Measurements from ENCODE around the gene CYTH1.

CYTH1 gene

GRCh38 chr17:78805301-78805700, 23.2 kb upstream of the CYTH1 start:
- DNase-seq (ENCODE audit: low read depth) = no peak

GRCh38 chr17:78804777-78805176, 22.7 kb upstream of the CYTH1 start:
- DNase-seq (ENCODE audit: low read depth) = no peak

- no peak for DNase-seq (ENCODE audit: low read depth)
Observed at GRCh38 chr17:78803186-78803845, 21.2 kb upstream of the CYTH1 start.

DNA sequence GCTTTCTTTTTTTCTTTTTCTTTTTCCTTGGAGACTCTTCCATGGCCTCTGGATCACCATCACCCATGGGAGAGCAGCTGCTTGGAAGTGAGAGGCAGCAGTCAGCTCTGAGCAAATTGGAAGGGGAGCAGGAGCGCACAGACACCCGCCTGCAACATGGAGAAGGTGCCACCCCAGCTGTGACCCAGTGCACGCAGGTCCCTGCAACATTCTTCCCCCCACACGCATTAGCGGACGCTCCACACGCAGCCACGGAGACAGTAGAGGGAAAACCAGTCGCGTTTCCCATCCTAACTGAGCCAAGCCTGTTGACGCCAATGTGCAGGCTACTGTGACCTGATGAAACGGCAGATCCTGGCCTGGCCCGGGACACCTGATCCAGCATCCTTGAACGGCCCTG, 20.4 kb upstream of the CYTH1 start:
- DNase-seq (ENCODE audit: low read depth) = no peak

- DNase-seq (ENCODE audit: low read depth) = no peak
Observed at GRCh38 chr17:78802008-78802407, 19.9 kb upstream of the CYTH1 start.

GRCh38 chr17:78800132-78800931, 18.3 kb upstream of the CYTH1 start:
- no peak for DNase-seq (ENCODE audit: low read depth)

DNA sequence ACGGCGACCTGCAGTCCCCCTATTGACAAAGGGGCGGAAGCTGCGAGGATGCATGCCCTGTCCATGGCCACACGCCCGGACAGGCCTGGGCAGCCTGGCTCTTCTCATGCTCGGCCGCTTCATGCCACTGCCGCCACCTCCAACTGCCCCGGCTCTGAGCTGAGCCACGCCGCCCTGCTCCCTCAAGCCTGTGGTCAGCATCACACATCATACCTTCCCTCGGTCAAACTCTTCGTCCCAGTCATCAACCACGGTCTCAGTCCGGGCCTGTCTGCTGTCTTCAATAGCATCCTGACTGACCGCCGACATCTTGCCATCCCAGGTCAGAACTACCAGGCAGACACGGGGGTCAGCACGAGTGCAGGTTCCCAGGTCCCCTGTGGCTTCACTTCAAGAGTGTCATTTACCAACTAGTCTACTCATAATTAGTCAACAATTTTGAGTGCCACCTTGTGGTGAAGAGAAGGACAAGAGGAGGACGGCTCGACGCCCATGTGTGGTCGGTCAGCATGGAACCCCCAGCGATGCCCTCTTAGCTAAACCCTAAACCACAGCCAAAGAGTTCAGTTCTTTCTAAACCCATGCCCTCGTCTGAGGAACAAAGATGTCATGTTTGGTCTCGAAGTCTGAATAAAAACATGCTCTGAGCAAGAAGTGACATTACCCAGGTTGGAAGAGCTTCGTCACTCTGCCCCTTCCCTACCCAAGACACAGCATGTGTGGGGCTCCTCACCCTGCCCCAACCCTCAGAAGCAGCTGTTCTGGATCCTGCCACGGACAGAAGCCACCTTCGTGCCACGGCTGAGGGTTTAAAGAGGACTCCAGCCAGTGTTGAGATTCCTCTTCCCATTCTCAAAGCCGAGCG, 16.9 kb upstream of the CYTH1 start:
- DNase-seq (ENCODE audit: low read depth) = no peak

DNA sequence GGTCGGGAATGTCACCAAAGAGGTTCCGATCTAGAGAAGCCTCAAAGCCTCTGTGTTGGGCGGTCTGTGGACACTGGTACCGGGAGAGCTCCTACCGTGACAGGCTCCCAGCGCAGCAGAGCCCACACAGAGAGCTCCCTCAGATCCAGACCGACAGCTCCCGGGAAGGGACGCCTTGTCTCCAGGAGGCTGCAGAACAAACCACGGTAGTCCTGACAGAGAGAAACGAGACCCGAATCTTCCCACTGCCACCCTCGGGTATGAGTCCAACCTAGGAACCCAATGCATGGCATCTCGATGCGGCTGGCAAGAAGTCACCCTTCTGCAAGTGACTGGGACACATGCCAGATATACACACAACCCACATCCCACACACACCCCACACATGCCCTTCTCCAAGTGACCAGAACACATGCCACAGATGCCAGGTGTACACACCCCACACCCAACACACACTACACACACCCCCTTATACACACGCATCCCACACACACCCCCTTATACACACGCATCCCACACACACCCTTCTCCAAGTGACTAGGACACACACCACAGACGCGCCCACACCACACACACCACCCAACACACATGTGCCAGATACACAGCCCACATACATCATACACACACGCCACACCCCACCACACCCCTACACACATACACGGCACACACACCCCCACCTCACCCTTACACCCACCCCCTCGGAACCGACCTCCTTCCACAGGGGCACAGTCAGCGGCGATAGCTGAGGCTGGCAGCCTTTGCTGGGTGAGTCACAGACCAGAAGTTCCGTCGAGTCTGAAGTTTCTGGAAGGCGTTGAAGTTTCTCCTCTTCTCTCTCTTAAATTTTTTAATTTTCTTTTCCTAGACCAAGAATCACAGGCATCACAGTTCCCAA, 15.9 kb upstream of the CYTH1 start:
- DNase-seq (ENCODE audit: low read depth) = no peak

DNA sequence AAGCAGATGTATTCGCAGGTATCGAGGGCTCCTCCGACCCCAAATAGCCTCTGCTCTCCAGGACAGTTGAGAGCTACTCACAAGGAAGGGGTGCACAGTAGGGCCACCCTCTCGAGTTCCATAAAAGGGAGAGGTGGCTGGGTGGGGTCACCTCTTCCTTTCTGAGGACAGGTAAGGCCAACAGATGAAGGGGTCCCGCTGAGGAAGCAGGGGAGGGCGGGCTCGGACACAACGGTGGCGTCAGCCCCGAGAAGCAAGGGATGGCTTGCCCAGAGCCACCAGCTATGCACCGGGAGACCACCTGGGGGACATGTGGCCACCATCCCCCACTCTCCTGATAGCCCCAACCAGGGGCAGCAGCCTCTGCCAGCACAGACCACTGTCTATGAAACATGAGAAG, 15.1 kb upstream of the CYTH1 start:
- no peak for DNase-seq (ENCODE audit: low read depth)

GRCh38 chr17:78796517-78796900, 14.4 kb upstream of the CYTH1 start:
- DNase-seq (ENCODE audit: low read depth) = no peak

- DNase-seq (ENCODE audit: low read depth) = no peak
Observed at GRCh38 chr17:78795861-78796516, 13.9 kb upstream of the CYTH1 start.

GRCh38 chr17:78794864-78795640, 13.0 kb upstream of the CYTH1 start:
- DNase-seq (ENCODE audit: low read depth) = no peak

- DNase-seq (ENCODE audit: low read depth) = no peak
Observed at GRCh38 chr17:78794399-78794798, 12.3 kb upstream of the CYTH1 start.

GRCh38 chr17:78793968-78794367, 11.9 kb upstream of the CYTH1 start:
- no peak for DNase-seq (ENCODE audit: low read depth)

DNA sequence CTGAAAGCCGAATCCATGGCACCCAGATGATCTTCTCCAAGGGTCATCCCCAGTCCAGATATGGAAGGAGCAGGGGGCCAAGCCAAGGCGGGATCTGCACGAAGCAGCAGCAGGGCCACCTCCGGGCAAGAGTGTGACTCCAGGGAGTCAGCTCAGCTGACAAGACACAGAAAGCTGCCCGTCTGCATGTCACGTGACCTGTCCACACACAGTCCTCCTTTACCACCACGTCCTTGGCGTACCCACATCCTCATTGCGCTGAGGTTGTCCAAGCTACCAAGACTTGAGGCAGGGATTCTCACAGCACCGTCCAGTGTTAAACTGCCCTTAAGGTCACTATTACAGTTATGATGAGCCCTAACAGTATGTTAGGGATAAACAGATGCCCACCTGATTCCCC, 11.3 kb upstream of the CYTH1 start:
- no peak for DNase-seq (ENCODE audit: low read depth)

DNA sequence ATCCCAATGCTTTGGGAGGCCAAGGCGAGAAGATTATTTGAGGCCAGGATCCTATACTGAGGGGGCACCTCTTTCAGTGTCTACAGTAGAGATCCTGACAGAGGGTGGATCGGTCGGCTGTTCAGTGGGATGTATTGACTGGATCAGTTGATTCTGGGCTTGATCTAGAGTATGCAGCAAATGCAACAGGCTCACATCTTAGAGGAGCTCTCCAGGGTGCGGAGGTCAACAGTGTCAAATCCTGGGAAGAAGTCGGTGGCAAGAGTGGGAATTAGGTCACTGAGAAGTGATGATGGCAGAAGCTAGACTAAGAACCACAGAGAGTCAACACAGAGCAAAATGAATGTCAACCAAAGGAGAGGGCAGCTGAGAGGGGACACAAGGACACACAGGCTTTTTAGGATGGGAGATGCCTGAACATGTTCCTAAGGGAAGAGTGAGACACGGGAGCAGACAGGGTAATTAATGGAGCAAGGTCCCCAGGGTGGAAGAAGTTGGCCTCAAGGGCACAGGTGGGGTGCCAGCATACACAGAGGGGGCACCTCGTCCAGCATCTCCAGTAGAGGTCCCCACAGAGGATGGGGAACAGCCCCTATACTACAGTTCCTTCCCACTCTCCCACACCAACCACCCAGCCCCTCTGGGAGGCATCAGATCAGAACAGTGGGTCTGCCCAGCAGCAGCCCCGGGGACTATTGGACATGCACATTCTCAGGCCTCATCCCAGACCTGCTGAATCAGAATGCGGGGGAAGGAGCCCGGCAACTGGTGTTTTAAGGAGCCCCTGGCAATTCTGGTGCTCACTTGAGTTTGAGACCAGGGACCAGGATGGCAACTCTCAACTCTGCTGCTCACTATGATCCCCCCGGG, 10.0 kb upstream of the CYTH1 start:
- no peak for DNase-seq (ENCODE audit: low read depth)

DNA sequence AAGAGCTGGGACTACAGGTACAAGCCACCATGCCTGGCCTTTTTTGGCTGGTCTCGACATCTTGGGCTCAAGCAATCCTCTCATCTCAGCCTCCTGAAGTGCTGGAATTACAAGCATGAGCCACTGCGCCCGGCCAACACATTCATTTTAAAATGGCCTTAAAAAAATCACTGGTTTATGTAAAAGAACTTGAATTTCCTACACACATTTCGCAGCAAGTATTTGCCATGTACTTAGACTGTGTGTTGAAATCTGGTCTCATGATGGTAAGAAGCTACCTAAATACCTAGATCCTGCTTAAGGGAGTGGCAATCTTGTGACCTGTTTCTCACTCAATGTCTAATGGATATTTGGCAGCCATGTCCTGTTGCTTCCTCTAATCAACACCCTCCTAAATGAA, 8.5 kb upstream of the CYTH1 start:
- DNase-seq (ENCODE audit: low read depth) = no peak

DNA sequence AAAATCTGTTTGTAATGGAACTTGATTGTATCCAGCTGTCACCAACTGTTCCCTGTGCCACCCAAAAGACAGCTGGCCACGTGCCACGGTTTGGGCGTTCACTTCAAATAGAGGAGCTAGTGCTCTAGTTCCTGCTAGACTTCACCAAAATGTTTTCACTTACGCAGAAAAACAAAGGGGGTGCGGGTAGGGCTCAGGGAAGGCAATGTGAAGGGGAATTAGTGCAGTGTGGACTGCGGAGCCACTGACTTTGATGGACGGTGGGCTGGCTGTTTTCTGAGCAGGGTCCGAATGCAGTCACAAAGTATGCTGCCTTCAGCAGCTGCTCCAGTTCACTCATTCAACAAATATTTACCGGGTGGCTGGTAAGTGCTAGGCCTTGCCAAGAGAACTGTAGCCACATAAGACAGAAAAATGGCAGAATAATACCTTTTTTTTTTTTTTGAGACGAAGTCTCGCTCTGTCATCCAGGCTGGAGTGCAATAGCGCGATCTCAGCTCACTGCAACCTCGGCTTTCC, 7.6 kb upstream of the CYTH1 start:
- no peak for DNase-seq (ENCODE audit: low read depth)

DNA sequence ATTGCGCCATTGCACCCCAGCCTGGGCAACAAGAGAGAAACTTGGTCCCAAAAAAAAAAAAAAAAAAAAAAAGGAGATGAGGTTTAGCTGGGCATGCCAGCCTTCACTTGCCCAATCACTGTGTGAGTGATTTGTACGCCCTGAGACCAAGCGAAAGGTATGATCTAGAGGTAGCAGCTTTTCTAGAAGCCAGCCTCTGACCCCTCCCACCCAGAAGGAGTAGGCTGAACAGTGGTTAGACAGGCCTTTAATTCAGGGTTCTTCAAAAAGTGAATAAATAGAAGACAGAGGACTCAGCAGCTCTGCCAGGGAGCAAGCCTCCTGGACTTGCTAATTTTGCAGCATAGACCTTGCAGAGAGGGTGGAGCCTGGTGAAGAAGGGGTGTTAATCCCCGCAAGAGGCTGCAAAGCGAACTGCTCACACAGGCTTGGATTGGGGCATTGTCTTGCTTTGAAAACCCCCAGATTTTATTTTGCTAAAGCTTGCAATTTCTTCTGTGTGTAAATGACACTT, 7.1 kb upstream of the CYTH1 start:
- no peak for DNase-seq (ENCODE audit: low read depth)

Measured in CMK (cell line).